CD4-positive, alpha-beta T cell treated with Interleukin-15 for 4 hours (primary cell): Measurements from ENCODE around the gene OR9A4.
"Not testable (repeated sequence)": the region's sequence is repeated elsewhere in the genome, so short reads cannot be mapped to it uniquely, and the experiment has no call there.

Experiments used
- DNase-seq: peaks from one replicate; pipeline ENCODE4 v3.0.0-alpha.2; 2020; ENCODE audit warnings: low spot score

The OR9A4 gene, protein sequence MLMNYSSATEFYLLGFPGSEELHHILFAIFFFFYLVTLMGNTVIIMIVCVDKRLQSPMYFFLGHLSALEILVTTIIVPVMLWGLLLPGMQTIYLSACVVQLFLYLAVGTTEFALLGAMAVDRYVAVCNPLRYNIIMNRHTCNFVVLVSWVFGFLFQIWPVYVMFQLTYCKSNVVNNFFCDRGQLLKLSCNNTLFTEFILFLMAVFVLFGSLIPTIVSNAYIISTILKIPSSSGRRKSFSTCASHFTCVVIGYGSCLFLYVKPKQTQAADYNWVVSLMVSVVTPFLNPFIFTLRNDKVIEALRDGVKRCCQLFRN

DNA sequence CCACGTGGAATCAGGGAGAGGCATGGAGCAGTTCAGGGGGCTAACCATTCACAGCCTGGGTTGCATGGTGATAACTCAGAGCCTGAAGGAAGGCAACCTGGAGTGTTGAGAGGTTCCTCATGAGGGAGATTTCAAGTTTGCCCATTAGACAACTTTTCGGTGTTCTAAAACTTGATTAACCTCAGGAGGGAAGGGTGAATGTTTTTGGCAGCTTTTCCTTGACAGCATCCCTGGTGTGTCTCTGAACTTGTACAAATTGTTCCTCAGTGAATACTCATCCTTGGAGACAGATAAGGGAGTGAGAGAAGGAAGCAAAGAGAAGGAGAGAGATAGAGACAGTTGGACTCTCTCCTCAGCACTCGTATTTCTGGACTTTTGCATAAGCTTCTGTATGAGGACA is at the start of gene OR9A4:
Gene OR9A4, plus strand, starts transcription at position 301 of the 400 bp plus-strand sequence. CDS start 2,477 bp downstream, outside the sequence.
- DNase-seq, result no peak

DNA sequence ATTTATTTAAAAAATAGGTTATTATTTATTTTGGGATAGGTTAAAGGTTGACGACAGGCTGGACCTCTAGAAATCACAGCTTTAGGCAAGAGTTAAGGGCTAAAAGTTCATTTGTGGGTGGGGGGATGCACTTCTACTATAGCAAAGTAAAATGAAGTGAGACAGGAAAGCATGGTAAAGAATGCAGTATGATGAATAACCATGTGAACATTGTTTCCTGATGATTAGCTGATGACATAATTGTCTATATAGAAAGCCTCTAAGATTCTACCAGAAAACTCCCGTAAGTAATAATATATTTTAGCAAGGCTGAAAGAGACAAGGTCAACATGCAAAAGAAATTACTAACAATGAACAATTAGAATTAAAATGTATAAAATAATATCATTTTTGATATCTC is 49.2 kb upstream of the OR9A4 start:
- DNase-seq, result no peak

DNA sequence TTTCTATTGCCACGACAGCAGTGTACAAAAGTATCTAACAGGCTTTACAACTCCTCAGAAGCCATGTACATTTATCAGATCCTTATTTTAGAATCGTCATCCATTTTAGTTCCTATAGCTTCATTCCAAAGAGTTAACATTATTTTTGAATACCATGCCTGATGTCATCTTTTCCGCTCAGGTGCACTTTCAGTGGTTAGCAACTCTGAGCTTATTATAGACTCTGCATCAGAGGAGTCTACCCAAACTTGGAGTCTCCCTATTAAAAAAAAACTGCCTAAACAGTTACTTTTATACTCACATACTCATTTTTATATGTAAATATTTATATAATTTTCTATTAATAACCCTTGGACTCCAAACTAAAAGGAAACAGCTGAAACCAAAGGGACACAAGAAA is 43.3 kb upstream of the OR9A4 start:
- DNase-seq, result no peak

DNA sequence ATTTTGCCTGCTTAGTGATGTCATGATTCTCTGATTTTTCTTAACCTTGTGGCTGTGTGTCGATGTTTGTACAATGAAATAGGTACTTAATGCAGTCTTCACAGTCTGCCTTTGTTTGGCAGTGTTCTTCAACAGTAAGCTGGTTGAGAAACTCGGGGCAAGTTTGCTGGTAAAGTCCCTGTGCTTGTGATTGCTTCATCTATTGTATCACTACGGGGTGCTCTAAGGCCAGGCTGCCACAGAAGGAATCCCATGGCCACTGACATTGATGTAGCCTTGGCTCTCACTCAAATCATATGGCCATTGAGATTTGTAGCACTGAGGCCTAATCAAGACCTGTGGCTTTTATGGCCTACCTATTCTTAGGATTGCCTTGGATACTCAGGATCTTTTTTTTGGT is 41.4 kb upstream of the OR9A4 start:
- DNase-seq, result no peak

DNA sequence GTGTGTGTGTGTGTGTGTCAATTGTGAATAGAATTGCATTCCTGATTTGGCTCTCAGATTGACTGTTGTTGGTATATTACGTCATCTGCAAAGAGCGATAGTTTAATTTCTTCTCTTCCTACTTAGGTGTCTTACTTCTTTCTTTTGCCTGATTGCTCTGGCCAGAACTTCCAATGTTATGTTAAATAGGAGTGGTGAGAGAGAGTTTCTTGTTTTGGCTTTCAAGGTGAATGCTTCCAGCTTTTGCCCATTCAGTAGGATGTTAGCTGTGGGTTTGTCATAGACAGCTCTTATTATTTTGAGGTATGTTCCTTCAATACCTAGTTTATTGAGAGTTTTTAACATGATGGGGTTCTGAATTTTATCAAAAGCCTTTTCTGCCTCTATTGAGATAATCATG is 40.7 kb upstream of the OR9A4 start:
- DNase-seq, result no peak

DNA sequence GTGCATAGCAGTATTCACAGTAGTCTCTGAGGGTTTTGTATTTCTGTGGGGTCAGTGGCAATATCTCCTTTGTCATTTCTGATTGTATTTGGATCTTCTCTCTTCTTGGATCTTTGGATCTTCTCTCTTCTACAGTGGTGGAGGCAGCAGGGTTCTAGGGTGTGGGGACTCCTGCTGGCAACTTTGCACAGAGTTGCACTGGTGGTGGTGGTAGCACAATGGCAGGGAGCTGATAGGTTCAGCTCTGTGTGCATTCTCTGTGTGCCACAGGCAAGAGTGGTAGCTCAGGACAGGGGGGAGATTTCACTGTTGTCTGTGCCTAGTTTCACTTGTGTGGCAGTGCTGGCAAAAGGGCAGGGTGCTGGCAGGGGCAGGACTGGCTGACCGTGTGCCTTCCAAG is 39.8 kb upstream of the OR9A4 start:
- DNase-seq, result no peak

DNA sequence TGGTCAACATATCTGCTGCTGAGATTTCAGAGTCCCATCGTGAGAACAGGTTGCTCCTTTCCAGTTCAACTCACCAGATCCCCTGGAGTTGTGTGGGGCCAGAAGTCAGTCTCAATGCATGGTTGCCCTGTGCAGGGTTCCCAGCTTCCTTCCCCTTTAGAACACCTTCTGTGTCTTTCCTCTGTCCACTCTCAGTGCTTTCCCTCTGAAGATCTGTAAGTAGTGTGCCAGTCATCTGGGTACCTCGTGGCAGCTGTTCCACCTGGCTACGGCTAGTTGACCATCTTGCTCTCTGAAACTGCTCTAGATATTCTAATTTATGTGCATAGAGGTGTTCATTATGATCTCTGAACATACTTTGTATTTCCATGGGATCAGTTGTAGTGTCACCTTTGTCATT is 38.8 kb upstream of the OR9A4 start:
- DNase-seq, result no peak

DNA sequence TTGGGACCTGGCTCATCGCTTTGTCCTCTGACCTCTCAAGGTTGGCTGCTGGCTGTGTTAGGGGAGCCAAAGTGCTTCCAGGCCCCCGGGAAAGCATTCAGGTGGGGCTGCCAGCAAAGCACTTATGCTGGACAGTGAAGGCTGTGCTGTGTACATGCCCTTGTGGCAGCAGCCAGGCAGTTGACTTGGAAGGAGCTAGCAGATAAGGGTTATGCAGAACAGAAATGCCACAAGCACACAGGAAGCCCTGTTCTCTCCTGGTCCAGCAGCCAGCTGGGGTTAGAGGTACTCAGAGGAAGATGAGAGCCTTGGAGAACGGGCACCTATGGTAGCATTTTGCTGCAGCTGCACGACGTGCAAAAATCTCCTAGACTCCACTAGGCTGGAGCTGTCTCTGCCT is 35.2 kb upstream of the OR9A4 start:
- DNase-seq, result no peak

DNA sequence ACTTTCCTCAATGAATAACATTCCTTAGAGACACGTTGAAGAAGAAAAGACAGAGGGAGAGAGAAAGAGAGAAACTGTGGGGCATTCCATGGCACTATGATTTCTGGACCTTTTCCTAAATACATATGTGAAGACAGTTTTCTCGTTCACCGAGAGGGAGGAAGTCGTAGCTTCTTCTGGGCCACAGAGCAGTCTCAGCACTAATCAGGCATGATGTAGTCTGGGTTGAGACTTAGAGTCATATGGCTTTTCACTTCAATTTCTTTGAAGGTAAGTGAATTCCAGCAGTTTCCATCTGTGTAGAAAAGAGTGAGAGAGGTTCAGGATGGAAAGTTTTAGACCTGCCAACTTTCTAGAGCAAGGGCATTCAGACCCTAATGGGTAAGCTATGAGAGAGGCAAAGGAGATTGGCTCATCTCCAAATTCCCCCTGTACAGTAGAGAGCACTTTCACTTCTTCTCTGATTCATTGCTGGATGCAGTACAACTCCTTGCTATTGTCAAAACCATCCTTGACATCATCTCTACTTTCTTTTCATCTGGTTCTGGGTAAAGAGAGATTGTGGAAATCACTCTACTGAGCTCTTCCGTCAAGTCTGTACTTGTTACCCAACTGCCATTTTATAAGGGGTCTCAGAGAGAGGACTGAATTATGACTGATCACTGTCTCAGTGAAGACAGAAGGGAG is 31.5 kb upstream of the OR9A4 start:
- DNase-seq, result no peak

DNA sequence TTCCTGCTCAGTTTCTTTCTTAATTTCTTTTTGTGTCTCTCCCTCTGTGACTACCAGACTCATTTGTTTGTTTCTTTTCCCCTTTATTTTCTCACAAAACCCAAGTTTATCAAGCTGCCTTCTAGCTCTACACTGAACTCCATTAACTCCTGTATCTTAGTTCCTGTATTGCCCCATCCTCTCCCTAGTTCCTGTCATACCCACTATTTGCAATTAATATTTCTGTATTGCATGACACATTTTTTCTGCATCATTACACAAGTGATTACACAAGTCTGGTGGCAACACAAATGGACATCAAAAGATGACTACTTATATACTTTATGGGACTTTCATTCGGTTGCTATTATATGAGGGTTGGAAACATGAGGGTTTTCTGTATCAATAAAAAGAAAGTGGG is 26.9 kb upstream of the OR9A4 start:
- no peak for DNase-seq

DNA sequence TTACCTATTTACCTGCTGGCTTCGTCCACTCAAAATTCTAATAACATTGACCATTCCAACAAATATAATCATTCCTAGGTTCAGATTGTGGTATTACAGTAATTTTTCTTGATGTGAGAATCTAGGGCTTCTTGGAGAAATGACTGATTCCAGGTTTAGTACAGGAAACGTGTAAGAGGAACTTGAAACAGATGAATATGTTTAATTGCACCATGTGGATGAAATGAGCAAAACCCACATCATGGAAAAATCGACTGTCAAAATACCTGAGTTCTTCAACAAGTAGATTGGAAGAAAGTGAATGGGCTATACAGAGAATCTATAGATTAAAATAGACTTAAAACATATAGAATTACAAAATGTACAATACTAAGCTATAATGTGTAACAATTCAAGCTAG is 24.9 kb upstream of the OR9A4 start:
- DNase-seq, result no peak

DNA sequence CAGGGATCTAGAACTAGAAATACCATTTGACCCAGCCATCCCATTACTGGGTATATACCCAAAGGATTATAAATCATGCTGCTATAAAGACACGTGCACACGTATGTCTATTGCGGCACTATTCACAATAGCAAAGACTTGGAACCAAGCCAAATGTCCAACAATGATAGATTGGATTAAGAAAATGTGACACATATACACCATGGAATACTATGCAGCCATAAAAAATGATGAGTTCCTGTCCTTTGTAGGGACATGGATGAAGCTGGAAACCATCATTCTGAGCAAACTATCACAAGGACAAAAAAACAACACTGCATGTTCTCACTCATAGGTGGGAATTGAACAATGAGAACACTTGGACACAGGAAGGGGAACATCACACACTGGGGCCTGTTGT is 16.8 kb upstream of the OR9A4 start:
- DNase-seq, result not testable (repeated sequence)

DNA sequence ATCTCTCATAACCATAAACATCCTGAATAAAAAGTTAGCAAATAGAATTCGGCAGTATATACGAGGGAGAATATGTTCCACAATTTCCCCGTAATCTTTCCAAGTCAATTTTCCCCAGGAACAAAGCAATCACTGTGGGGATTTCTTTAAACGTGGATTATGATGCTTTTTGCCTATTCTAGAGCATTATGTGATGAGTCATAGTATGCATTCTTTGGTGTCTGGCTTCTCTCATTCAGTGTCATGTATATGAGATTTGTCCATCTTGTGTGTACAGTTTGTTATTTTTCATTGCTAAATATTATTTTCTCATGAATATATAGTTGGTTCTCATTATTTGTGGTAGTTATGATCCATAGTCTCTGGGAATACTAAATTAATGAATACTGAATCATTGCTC is 9.9 kb upstream of the OR9A4 start:
- no peak for DNase-seq

DNA sequence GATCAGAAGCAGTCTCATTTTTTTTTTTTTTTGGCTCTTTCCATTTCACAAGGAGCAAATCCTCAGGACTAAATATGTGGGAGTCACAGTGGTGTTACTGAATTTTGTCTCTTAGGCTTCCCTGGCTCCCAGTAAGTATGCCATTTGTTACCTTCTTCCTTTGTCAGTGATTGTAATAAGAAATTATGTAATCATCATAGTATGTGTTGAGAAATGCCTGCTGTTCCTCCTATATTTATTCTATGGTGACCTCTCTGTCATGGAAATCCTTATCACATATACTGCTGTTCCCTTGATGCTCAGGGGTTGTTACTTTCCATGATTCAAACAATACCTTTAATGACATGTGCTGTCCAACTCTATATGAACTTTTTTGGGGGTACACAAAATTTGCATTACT is 4.8 kb upstream of the OR9A4 start:
- DNase-seq, result no peak

DNA sequence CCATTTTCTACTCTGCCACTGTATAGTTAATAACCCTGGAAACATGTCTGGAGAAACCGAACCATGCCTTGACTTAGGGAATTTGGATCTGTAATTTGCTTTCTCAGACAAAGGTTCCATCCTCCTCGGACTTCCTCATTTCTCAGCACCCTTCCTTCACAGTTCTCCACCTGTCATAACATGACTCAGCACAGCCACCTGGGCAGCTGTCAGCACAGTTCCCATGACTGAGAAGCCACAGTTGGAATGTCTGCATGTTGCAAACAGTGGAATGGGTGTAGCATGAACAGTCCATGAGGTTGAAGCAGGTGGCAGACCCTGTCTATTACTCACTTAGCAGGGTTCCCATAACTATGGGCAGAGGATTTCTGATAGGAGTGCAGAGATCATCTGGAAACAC is 634 bp upstream of the OR9A4 start:
- DNase-seq, result no peak

DNA sequence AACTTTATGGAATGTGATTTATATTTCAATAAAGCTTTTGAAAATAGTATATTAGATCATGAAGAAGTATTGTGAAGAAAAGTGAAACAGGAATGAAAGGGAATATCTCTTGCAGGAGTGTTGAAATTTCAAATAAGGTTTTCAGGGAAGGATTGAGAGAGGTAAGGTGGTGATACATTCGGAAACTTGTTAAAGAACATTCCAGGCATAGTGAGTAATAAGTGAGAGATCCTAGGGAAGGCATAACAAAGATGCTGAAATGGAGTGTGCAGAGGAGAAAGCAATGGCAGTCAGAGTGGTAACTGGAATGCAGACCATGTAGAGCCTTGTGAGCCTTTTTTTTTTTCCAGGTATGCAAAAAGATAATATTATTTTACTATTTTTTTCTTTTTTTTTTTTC is 4.1 kb downstream of the OR9A4 start:
- DNase-seq, result no peak

DNA sequence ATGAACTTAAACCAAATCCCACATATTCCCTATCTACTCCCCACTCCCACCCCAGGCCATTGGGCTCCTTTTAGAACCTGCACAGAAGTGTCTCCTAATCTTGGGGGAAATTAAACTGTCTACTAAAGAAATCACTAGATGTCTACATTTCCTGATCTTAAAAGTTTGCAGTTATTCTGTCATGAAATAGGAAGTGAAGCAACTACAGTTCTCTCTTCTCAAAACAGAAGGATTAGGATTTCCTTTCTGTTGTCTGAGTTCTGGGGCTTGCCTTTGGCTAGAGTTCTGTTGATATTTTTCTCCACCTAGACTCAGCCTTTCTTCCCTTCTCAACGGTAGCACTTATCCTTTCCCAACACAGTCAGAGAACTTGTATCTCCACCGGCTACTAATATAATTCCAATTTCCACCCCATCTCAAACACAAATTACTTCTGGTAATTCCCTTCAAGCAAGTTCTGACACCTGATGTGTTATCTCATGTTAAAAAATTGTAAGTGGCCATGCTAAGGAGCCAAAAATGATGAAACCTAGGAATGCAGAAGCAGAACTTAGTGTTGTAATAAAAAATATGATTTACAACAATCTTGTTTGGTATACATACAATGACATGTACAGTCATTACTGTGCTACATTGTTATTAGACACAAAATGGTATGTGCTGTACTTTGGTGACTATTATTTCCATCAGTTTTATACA is 12.1 kb downstream of the OR9A4 start:
- no peak for DNase-seq

DNA sequence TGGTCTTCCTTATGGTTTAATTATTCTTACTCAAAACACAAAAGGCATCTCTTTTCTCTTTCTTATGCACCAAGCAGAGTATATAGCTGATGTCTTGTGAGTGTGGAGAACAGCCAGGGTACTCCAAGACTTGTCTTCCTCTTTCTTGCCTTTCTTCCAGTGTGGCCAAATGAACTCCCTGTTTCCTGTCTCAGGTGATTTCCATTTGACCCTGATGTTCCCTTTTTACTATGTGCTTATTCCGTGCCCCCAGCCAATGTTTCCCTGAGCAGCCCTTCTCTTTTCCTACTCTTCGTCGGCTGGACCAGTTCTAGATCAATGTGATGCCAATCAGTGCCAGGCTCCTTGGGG is 12.6 kb downstream of the OR9A4 start:
- DNase-seq, result no peak

DNA sequence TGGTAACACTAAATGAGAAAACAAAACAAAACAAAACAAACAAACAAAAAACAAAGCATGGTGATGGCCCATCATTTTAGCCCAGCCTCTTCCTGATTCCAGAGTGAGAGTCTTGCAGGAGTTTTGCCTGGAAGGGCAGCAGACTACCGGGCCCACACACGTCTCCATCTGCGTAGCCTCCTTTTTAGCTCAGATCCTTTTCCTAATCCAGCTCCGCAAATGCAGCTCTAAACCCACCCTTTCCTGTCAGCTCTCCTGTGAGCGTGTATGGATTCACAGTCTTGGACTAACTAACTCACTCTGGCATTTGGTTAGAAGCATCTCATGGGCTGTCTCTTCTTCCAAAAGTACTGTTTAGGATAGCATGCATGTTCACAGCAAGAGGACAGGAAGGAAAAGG is 14.0 kb downstream of the OR9A4 start:
- no peak for DNase-seq

DNA sequence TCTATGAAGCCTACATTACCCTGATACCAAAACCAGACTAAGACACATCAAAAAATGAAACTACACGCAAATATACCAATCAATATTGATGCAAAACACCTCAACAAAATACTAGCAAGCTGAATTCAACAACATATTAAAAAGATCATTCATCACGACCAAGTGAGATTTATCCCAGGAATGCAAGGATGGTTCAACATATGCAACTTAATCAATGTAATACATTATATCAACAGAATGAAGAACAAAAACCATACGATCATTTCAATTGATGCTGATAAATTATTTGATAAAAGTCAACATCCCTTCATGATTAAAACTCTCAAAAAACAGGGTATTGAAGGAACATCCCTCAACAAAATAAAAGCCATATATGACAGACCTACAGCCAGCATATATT is 24.9 kb downstream of the OR9A4 start:
- DNase-seq, result no peak

DNA sequence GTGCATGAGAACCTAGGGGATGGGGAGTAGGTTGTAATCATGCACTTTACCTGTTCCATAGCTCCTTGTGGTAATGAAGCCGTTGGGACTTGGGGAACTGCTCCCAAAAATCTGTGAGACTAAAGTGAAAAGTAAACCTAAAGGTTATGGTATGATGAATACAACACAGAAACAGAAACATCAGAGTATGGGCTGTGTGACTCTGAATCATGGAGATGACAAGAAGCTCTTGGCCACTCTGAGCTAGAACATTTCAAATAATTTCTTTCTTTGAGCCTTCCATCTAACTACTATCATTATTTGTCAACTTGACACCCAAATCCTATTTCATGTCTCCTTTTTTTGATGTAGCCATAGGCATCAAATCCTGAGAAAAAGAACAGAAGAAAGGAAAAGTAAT is 27.6 kb downstream of the OR9A4 start:
- DNase-seq, result no peak

DNA sequence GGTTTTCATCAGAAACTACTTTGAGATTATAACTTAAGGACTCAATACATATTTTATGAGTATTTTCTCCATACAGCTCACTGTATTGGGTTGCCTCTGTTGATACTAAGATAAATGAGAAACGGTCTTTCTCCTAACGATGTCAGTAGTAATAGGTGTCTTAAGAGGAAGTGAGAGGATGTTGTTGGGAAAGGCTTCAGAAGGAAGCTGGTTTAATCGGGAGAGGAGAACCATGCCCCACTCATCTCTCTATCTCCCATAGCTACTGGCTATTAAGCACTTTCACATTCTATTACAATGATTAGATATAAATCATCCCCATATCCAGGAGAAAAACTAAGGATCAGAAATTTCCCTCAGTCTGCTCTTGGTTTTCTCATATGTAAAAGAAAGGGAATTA is 28.6 kb downstream of the OR9A4 start:
- DNase-seq, result no peak

DNA sequence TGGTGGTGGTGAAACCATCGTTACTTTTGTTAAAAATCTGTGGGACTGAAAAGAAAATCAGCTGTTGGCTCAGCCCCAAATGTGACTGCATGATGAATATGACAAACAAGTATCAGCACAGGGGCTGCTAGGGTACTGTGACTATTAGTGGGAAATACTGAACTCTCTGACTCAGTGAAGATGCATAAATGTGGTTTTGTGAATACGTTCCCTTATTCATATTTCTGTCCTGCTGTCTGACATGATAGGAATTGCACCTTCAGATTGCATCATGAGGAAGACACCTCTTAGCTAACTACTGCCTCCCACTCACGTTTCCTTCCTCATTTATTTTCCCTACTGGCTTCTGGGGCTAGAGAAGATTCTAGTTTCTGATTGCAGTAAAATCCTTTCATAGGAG is 29.2 kb downstream of the OR9A4 start:
- no peak for DNase-seq

DNA sequence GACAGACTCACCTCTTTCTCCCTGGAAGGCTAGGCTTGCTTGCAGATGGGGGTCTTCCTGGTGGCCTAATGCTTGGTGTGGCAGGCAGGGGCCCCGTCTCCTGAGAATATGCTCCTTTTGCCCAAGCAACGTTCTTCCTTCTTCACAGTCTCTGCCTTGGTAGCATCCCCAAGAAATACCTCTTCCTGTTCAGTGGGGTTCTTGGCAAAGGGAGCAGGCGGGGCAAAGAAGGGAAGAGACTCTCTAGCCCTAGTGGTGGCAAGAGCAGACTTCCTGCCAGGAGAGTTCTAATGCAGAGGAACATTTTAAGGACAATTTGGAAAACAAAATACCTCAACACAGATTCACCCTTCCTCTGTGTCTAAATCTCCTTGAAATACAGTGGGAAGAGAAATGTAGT is 30.6 kb downstream of the OR9A4 start, which contains the start of gene CLEC5A:
Gene CLEC5A, minus strand, starts transcription at position 179 of the 400 bp plus-strand sequence. CDS start 682 bp downstream, outside the sequence.
- DNase-seq, result no peak
